ENCODE results near the gene VTI1A.

Gene VTI1A

DNA sequence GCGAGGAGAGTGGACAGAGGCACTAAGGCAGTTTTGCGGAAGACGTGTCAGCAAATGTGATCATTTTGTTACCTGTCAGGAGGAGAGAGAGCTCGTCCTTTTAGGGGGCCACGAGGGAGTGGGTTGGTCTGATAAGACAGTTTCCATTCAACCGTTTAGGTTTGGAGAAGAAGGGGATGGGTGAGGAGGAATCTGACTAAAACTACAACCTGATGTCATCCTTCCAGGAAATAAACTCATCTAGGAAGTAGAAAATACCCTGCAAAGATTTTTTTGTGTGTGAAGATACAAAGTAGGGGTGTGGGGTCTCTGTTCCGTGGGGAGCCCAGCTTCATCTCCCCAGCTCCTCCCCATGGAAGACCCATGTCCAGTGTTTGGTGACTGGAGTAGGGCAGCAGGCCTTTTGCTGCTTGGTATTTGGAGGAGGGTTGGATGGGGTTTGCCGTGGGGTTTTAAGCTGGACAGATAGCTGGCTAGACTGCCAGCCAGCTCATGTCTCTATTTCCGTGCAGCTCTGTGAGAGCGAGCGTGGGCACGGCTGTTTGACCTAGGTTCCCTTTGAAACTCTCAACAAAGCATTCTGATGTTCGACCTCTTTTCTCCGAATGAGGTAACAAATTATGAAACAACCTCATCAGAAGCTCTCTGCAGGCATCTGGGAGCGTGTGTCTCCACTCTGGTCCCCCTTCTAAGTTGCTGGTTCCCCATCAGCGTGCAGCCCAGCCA, 367.0 kb downstream of the VTI1A start:
- TF ChIP-seq, protein P1, sequence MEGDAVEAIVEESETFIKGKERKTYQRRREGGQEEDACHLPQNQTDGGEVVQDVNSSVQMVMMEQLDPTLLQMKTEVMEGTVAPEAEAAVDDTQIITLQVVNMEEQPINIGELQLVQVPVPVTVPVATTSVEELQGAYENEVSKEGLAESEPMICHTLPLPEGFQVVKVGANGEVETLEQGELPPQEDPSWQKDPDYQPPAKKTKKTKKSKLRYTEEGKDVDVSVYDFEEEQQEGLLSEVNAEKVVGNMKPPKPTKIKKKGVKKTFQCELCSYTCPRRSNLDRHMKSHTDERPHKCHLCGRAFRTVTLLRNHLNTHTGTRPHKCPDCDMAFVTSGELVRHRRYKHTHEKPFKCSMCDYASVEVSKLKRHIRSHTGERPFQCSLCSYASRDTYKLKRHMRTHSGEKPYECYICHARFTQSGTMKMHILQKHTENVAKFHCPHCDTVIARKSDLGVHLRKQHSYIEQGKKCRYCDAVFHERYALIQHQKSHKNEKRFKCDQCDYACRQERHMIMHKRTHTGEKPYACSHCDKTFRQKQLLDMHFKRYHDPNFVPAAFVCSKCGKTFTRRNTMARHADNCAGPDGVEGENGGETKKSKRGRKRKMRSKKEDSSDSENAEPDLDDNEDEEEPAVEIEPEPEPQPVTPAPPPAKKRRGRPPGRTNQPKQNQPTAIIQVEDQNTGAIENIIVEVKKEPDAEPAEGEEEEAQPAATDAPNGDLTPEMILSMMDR (IDR thresholded peaks at IDR 0.05; ENCODE audit: control insufficient read depth, extremely low read depth, insufficient read depth) = no peak
- H3K4me3 ChIP-seq (ENCODE audit: low read depth, low read length) = no peak overlapping the region
- DNase-seq (ENCODE audit: low read depth) = no peak

DNA sequence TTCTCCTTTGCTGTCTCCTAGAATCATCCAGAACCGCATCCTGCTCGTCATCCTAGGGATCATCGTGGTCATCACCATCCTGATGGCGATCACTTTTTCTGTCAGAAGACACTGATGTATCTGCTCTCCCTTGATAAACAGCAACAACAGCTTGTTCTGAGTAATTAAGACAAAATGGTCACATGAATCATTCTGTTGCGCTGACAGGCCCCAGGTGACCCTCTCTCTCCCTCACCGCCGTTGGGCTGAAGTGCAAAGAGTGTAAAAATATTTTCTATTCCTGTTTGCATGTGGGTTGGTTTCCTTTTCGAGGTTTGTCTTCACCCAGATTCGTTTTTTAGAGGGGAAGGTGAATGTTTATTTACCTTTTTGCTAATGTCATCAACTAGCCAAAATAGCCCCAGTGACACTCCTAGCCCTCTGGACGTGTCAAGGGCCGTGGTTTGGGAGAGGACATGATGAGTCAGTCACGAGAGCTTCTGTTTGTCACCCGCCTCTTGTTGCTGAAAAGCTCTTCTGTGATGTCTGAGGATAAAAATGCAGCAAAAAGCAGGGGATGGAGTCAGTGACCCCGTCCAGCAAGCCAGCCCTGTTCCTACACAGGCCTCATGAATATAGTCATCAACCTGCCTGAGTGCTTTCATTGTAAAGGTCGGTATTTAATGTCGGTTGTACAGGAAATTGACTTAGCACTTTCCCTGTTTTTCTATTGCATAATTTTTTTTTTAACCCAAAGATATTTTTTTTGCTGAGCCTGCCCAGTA, 368.4 kb downstream of the VTI1A start:
- DNase-seq (ENCODE audit: low read depth) = no peak
- no peak overlapping the region for H3K4me3 ChIP-seq (ENCODE audit: low read depth, low read length)

DNA sequence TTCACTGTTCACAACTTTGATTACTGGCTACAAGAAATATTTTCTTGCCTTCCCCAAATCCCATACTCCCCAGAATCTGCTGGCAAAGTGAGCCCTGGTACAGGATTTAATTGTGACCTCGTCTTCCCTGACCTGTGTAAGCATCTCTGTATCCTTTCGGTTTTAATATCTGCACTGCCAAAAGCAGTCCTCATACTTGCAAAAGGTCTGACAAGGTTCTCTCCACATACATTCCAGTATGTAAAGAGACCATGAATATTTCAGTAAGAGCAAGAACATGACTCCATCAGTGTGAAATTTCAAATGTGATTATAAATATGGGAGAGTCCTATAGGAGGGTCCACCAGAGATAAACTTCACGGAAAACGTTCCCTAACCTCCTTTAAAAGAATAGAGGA, 369.0 kb downstream of the VTI1A start:
- TF ChIP-seq, protein P1 (IDR thresholded peaks at IDR 0.05; ENCODE audit: control insufficient read depth, extremely low read depth, insufficient read depth) = no peak
- no peak for DNase-seq (ENCODE audit: low read depth)
- H3K4me3 ChIP-seq (ENCODE audit: low read depth, low read length) = no peak overlapping the region

More for the DNA sequence above, 368.4 kb downstream of the VTI1A start:
- TF ChIP-seq, protein P1 (IDR thresholded peaks at IDR 0.05; ENCODE audit: control insufficient read depth, extremely low read depth, insufficient read depth) = no peak

DNA sequence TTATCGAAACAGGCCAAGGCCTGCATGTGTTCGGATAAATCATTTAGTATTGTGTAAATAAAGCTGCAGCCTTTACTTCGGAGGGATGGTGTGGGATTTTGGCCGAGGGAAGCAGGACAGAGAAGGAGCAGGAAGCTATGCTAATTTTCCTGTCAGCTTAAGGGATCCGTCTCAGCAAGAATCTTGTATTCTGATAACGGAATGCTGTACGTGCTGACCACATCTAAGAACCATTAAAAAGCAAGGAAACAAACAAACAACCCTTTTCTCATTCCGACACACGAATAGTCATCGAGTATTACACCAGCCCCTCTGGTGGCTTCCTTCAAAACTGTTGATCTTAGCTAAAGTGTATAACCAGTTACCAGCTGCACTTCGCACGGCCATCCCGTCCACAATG, 369.9 kb downstream of the VTI1A start:
- no peak for DNase-seq (ENCODE audit: low read depth)
- TF ChIP-seq, protein P1 (IDR thresholded peaks at IDR 0.05; ENCODE audit: control insufficient read depth, extremely low read depth, insufficient read depth) = no peak
- no peak overlapping the region for H3K4me3 ChIP-seq (ENCODE audit: low read depth, low read length)

DNA sequence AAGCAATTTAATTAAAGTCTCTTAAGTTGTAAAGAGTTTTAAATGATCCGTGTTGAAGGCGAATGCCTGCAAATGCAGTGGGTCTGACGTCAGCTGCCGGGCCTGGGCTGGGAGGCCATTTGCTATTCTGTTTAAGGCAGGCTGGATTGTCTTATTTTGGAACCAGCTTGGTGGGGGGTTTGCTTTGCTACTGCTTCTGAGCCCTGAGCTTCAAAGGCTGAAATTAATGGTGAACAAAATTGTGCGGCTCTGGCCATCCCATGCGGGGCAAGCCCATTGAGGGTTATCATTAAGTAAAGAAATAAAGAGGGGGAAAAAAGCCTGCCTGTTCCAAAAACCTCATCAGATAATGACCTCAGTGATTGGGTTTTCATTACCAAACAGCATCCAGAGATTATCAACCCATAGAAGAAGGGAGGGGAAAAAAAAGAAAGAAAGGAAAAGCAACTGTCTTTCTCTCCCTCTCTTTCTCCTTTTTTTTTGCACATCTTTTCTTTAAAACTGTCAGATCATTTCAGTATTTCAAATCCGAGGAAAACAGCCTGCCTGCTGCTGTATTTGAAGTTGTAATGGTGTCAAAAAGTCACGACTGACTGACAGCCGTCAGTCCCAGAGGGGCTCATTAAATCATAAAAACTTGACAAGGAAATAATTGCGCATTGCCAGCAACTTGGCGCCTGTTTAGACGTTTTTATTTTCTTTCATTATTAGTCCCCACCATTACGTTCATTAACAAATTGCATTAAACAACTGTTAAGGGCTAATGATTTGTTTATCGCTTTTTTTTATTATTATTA, 371.2 kb downstream of the VTI1A start:
- no peak for DNase-seq (ENCODE audit: low read depth)
- H3K4me3 ChIP-seq (ENCODE audit: low read depth, low read length) = no peak overlapping the region
- TF ChIP-seq, protein P1 (IDR thresholded peaks at IDR 0.05; ENCODE audit: control insufficient read depth, extremely low read depth, insufficient read depth) = no peak

DNA sequence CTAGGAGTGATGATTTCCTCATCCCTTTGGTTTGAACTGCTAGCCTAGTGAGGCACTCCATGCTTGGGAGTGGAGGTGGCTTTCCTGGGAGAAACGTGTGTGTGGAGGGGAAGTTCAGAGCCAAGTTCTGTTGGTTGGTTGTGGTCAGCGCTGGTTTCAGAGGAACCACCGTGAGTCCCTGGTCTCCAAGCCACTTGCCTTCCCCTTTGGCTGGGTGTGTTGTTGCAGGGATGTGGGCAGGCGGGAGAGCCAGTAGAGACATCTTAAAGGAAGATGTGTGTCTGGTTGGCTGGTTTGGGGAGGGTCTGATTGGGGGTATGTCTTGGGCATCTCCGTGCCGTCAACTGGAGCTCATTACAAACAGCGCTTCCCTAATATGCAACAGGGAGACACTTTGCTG, 372.2 kb downstream of the VTI1A start:
- TF ChIP-seq, protein P1 (IDR thresholded peaks at IDR 0.05; ENCODE audit: control insufficient read depth, extremely low read depth, insufficient read depth) = no peak
- DNase-seq (ENCODE audit: low read depth) = no peak
- no peak overlapping the region for H3K4me3 ChIP-seq (ENCODE audit: low read depth, low read length)
